GM12878 (cell line): ENCODE measurements around the gene ARHGEF18. TPM values are rescaled to one million over a fixed set of nuclear protein-coding genes. Genes with fewer than 3 reads are reported as not detected.

Experiments used
- ATAC-seq: fragments of 200-7000 bp; cut with Tn5 transposase; 3 replicates; pipeline ENCODE4 v1.9.1; 2020; ENCODE audit warnings: mild to moderate bottlenecking, moderate library complexity
- BruUV-seq: library from RNA; stranded (reverse); fragments of 400-500 nt; replicated peaks from 2 replicates; lab custom pipeline; 2021; lab: Mats Ljungman, UMichigan
- CTCF ChIA-PET: fragments of 300-600 bp; sonication (Branson Sonifier 250); formaldehyde crosslinking; extraction: SDS; loops from one replicate; lab custom pipeline; 2021; ENCODE audit warnings: inconsistent platforms; lab: Yijun Ruan, JAX
- POLR2A ChIA-PET: fragments of 350-600 bp; formaldehyde crosslinking; extraction: SDS; loops from one replicate; lab custom pipeline; 2021; ENCODE audit warnings: inconsistent platforms; lab: Charles Lee
- RAD21 ChIA-PET: fragments of 300-600 bp; sonication (Branson Sonifier 250); formaldehyde crosslinking; loops from one replicate; lab custom pipeline; 2023; ENCODE audit warnings: antibody characterized with exemption; ENCODE audit not compliant: unreplicated experiment; lab: Charles Lee
- SMC1A ChIA-PET: fragments of 300-600 bp; sonication (Branson Sonifier 250); formaldehyde crosslinking; loops from one replicate; lab custom pipeline; 2023; ENCODE audit not compliant: unreplicated experiment, uncharacterized antibody; lab: Charles Lee
- DNase-seq: peaks from one replicate; pipeline ENCODE4 v3.0.0-alpha.2; 2011; ENCODE audit warnings: low read depth, low spot score
- FAIRE-seq: peaks from 3 replicates; lab custom pipeline; 2011; peaks lifted over from hg19 to GRCh38; lab: Jason Lieb, UNC
- H2AFZ ChIP-seq: 2 replicates; pipeline ENCODE4 v1.6.0; 2011; ENCODE audit warnings: low read depth, low read length, control low read depth; ENCODE audit not compliant: control insufficient read depth
- H3K27ac ChIP-seq: 2 replicates; pipeline ENCODE4 v1.5.1; 2011; ENCODE audit warnings: control low read depth; ENCODE audit not compliant: control insufficient read depth, insufficient read depth
- H3K27me3 ChIP-seq, 2 experiments: replicated peaks in 1 of 2; 2 replicates each; pipeline versions ENCODE4 v1.6.0 to v1.6.1; 2011; ENCODE audit warnings: low read length in 1 of 2; ENCODE audit not compliant: control insufficient read depth in 2 of 2, insufficient read depth in 2 of 2
- H3K36me3 ChIP-seq, 2 experiments: 2 replicates each; pipeline ENCODE4 v1.5.1; 2011; ENCODE audit warnings: low read length in 1 of 2; ENCODE audit not compliant: control insufficient read depth in 2 of 2, insufficient read depth in 2 of 2
- H3K4me1 ChIP-seq: 2 replicates; pipeline ENCODE4 v1.6.1; 2011; ENCODE audit warnings: mild to moderate bottlenecking, low read length, moderate library complexity, mixed read lengths; ENCODE audit not compliant: control insufficient read depth, insufficient read depth
- H3K4me2 ChIP-seq: 2 replicates; pipeline ENCODE4 v1.6.0; 2011; ENCODE audit warnings: control low read depth; ENCODE audit not compliant: control insufficient read depth, insufficient read depth
- H3K4me3 ChIP-seq: fragments of 200-600 bp; sonication (generic); 2 replicates; pipeline ENCODE4 v1.5.1; 2016
- H3K79me2 ChIP-seq: 2 replicates; pipeline ENCODE4 v1.6.0; 2011; ENCODE audit warnings: low read length; ENCODE audit not compliant: control insufficient read depth, insufficient read depth
- H3K9ac ChIP-seq: 2 replicates; pipeline ENCODE4 v1.8.0; 2011; ENCODE audit warnings: low read length, control low read depth, mixed read lengths; ENCODE audit not compliant: control insufficient read depth, insufficient read depth
- H3K9me3 ChIP-seq: replicated peaks from 3 replicates; pipeline ENCODE4 v1.5.1; 2011; ENCODE audit warnings: mild to moderate bottlenecking, low read length; ENCODE audit not compliant: control insufficient read depth, insufficient read depth
- H4K20me1 ChIP-seq: 2 replicates; pipeline ENCODE4 v1.6.0; 2011; ENCODE audit not compliant: control insufficient read depth, insufficient read depth
- BCL11A ChIP-seq: IDR thresholded peaks from 2 replicates; pipeline ENCODE4 v1.6.1; 2011; ENCODE audit warnings: low read depth, low read length
- CHD2 ChIP-seq: IDR thresholded peaks from 2 replicates; pipeline ENCODE4 v1.6.1; 2011; ENCODE audit warnings: low read depth, low read length, improper control_type of control experiment, borderline replicate concordance
- CHD4 ChIP-seq: fragments of 200-600 bp; sonication (generic); IDR thresholded peaks from 2 replicates; pipeline ENCODE4 v1.6.1; 2016; ENCODE audit warnings: mild to moderate bottlenecking
- DPF2 ChIP-seq: fragments of 450-650 bp; IDR thresholded peaks from 2 replicates; pipeline ENCODE4 v1.6.1; 2017; ENCODE audit warnings: mild to moderate bottlenecking
- ESRRA ChIP-seq: IDR thresholded peaks from 2 replicates; pipeline ENCODE4 v1.6.1; 2012; ENCODE audit warnings: mild to moderate bottlenecking, low read length, improper control_type of control experiment
- GABPA ChIP-seq: IDR thresholded peaks from 2 replicates; pipeline ENCODE4 v1.6.1; 2014; ENCODE audit warnings: antibody characterized with exemption, low read depth, mild to moderate bottlenecking, inconsistent platforms
- IKZF2 ChIP-seq, 2 experiments: fragments of 450-650 bp; IDR thresholded peaks; 2 replicates each; pipeline ENCODE4 v1.6.1; 2017; ENCODE audit warnings: mild to moderate bottlenecking in 2 of 2, moderate library complexity in 2 of 2
- MYC ChIP-seq: IDR thresholded peaks from 2 replicates; pipeline ENCODE4 v1.6.1; 2011; ENCODE audit warnings: mild to moderate bottlenecking, low read length, moderate library complexity, inconsistent platforms; ENCODE audit not compliant: insufficient read depth, insufficient replicate concordance, insufficient read length, severe bottlenecking
- POLR2A ChIP-seq: IDR thresholded peaks from 2 replicates; pipeline ENCODE4 v1.6.1; 2011; ENCODE audit warnings: low read depth, mild to moderate bottlenecking, low read length
- SMARCA5 ChIP-seq: fragments of 450-650 bp; IDR thresholded peaks from 2 replicates; pipeline ENCODE4 v1.6.1; 2017; ENCODE audit warnings: mild to moderate bottlenecking
- SMC3 ChIP-seq: IDR thresholded peaks from 2 replicates; pipeline ENCODE4 v1.6.1; 2011; ENCODE audit warnings: low read length, improper control_type of control experiment, borderline replicate concordance
- TBL1XR1 ChIP-seq: IDR thresholded peaks from 2 replicates; pipeline ENCODE4 v1.6.1; 2012; ENCODE audit warnings: low read depth, low read length, improper control_type of control experiment
- TCF12 ChIP-seq: IDR thresholded peaks from 2 replicates; pipeline ENCODE4 v1.6.1; 2011; ENCODE audit warnings: low read depth, mild to moderate bottlenecking, low read length
- YBX1 ChIP-seq: fragments of 450-650 bp; IDR thresholded peaks from 2 replicates; pipeline ENCODE4 v1.6.1; 2016; ENCODE audit warnings: antibody characterized with exemption
- ZNF622 ChIP-seq: fragments of 450-650 bp; IDR thresholded peaks from 2 replicates; pipeline ENCODE4 v1.6.1; 2017; ENCODE audit warnings: mild to moderate bottlenecking, inconsistent platforms
- WGBS: methylation state at CpG from one replicate; pipeline ENCODE4 v1.1.6; 2016; ENCODE audit warnings: low lambda C conversion rate; ENCODE audit not compliant: insufficient replicate concordance, insufficient coverage; ENCODE audit errors: missing lambda C conversion rate; 5-methylcytosine and 5-hydroxymethylcytosine counted together
- in situ Hi-C: fragments of 300-500 bp; cut with MboI; formaldehyde crosslinking; loops from 9 replicates; pipeline ENCODE4 v1.14.3; 2018; ENCODE audit warnings: mixed read lengths
- intact Hi-C: fragments of 100-400 bp; cut with micrococcal nuclease; formaldehyde crosslinking; loops from one replicate; pipeline ENCODE4 v1.14.2; 2022; ENCODE audit not compliant: unreplicated experiment
- polyA plus RNA-seq, 11 experiments: library from polyadenylated mRNA; depleted of rRNA in 4 of 11; unstranded in 6 of 11; stranded (reverse) in 5 of 11; fragments of >200 nt; fragmentation: Nextera tagmentation in 4 of 11; fragmentation: Illumina TruSeq in 1 of 11; extraction: Ambion mirVana in 4 of 11; extraction: Trizol in 1 of 11; gene quantifications; 1 replicate in 1 of 11; 2 replicates in 10 of 11; pipeline versions ENCODE4 v1.2.1 to v1.2.3, GENCODE V29; 2011 to 2016; ENCODE audit warnings: inconsistent platforms in 2 of 11, missing spikeins in 2 of 11, low read depth in 1 of 11
- total RNA-seq, 4 experiments: library from RNA; depleted of rRNA in 3 of 4; stranded (reverse); fragments of >200 nt in 3 of 4; fragmentation: Illumina TruSeq in 1 of 4; extraction: Trizol in 1 of 4; gene quantifications; 2 replicates each; pipeline versions ENCODE4 v1.2.1 to v1.2.3, GENCODE V29; 2013 to 2021
- TF ChIP-seq, protein P1 (sequence below): IDR thresholded peaks from 2 replicates; pipeline ENCODE4 v1.6.1; 2012; ENCODE audit warnings: improper control_type of control experiment, low read depth, low read length; ENCODE audit not compliant: insufficient replicate concordance

Gene ARHGEF18
- total and polyA plus RNA-seq, 10 of the 15 experiments (the other 5 are each of a cell fraction or from before 2014, with no cell fraction given), result 0.31 to 32.3 (median 13.4) TPM

DNA sequence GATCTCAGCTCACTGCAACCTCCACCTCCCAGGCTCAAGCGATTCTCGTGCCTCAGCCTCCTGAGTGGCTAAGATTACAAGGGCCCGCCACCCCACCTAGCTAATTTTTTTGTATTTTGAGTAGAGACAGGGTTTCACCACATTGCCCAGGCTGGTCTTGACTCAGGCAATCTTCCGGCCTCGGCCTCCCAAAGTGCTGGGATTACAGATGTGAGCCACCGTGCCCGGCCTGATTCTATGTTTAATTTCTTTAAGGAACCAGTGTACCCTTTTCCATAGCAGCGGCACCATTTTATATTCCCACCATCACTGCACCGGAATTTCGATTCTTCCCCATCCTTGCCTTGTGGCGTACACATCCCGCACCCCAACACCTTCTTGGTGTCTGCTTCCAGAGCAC, 36.8 kb upstream of the ARHGEF18 start:
- Histone ChIP-seq H3K27ac (no peak overlapping the region), H3K79me2 (no peaks in the 10 kb centered on the region), H3K9ac (no peak overlapping the region), H2AFZ (no peak overlapping the region), H3K27me3 (no peaks in the 10 kb centered on the region), H3K36me3 (no peaks in the 10 kb centered on the region), H3K9me3 (no peaks in the 10 kb centered on the region), H3K4me1 (no peaks in the 10 kb centered on the region; the same call in 1 of the 2 replicates), H3K4me3 (no peak overlapping the region), H3K4me2 (no peak overlapping the region), H4K20me1 (no peaks in the 10 kb centered on the region)
- WGBS, result 91% methylated on average over 12 of the region's 12 CpGs
- ChIA-PET SMC1A (no interaction called here), CTCF (interaction anchor here (0.9 to 1.5 kb wide), 2 partner anchors 15 to 209 kb away, joined by 3 read pairs; no protein-coding TSS in a partner anchor), POLR2A (interaction anchor here (0.6 kb wide), 1 partner anchor 208 kb away, joined by 4 read pairs; no protein-coding TSS in a partner anchor), RAD21 (no interaction called here)
- no peak for TF ChIP-seq YBX1
- TF ChIP-seq, protein P1, sequence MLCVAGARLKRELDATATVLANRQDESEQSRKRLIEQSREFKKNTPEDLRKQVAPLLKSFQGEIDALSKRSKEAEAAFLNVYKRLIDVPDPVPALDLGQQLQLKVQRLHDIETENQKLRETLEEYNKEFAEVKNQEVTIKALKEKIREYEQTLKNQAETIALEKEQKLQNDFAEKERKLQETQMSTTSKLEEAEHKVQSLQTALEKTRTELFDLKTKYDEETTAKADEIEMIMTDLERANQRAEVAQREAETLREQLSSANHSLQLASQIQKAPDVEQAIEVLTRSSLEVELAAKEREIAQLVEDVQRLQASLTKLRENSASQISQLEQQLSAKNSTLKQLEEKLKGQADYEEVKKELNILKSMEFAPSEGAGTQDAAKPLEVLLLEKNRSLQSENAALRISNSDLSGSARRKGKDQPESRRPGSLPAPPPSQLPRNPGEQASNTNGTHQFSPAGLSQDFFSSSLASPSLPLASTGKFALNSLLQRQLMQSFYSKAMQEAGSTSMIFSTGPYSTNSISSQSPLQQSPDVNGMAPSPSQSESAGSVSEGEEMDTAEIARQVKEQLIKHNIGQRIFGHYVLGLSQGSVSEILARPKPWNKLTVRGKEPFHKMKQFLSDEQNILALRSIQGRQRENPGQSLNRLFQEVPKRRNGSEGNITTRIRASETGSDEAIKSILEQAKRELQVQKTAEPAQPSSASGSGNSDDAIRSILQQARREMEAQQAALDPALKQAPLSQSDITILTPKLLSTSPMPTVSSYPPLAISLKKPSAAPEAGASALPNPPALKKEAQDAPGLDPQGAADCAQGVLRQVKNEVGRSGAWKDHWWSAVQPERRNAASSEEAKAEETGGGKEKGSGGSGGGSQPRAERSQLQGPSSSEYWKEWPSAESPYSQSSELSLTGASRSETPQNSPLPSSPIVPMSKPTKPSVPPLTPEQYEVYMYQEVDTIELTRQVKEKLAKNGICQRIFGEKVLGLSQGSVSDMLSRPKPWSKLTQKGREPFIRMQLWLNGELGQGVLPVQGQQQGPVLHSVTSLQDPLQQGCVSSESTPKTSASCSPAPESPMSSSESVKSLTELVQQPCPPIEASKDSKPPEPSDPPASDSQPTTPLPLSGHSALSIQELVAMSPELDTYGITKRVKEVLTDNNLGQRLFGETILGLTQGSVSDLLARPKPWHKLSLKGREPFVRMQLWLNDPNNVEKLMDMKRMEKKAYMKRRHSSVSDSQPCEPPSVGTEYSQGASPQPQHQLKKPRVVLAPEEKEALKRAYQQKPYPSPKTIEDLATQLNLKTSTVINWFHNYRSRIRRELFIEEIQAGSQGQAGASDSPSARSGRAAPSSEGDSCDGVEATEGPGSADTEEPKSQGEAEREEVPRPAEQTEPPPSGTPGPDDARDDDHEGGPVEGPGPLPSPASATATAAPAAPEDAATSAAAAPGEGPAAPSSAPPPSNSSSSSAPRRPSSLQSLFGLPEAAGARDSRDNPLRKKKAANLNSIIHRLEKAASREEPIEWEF, result no peak
- TF ChIP-seq BCL11A, result no peak
- no peak for TF ChIP-seq MYC
- no peak for TF ChIP-seq ZNF622
- TF ChIP-seq TBL1XR1, result no peak
- TF ChIP-seq DPF2, result no peak
- TF ChIP-seq SMARCA5, result no peak
- TF ChIP-seq SMC3, result no peak
- no peak for TF ChIP-seq POLR2A
- no peak for TF ChIP-seq TCF12
- no peak for TF ChIP-seq CHD4
- no peak for TF ChIP-seq ESRRA
- no peak for TF ChIP-seq GABPA
- TF ChIP-seq CHD2, result no peak
- TF ChIP-seq IKZF2 (IDR thresholded peaks at IDR 0.05), result no peak
- intact Hi-C loops, result no loop called here
- DNase-seq (no peak), ATAC-seq (no peak), FAIRE-seq (no peak)
- no TSS peak for BruUV-seq
- in situ Hi-C loops, result no loop called here
